Measurements from ENCODE around the gene ANKRD34B.

DNA sequence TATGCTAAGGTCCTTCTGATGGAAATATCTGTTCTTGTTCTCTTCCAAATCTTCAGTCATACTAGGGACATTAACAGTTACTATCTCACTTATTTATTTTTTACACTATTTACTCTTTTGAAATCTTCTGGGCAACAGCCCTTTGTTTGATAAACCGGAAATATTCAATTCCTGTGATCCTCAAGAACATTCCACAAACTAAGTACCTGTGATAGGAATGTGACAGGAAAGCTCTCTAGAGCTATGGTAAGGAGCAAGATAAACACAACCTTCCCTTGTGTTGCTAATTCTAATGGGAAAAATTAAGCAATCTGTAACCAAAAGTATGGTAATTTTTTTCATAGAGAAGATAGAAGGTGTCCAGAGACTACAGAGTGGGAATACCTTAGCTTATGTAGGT lies 22.0 kb upstream of the ANKRD34B start:
- TF ChIP-seq POLR2A (IDR thresholded peaks at IDR 0.05; ENCODE audit: low read length) = no peak
- TF ChIP-seq CHD2 (IDR thresholded peaks at IDR 0.05; ENCODE audit: low read length, partially characterized antibody) = no peak
